Measurements from ENCODE around the gene STIM2. TPM values are rescaled to one million over a fixed set of nuclear protein-coding genes. Genes with fewer than 3 reads are reported as not detected.
"Not testable (repeated sequence)": the region's sequence is repeated elsewhere in the genome, so short reads cannot be mapped to it uniquely, and the experiment has no call there.

STIM2 gene
- total RNA-seq, 1 donor from 2014 or later = 22.5 TPM

DNA sequence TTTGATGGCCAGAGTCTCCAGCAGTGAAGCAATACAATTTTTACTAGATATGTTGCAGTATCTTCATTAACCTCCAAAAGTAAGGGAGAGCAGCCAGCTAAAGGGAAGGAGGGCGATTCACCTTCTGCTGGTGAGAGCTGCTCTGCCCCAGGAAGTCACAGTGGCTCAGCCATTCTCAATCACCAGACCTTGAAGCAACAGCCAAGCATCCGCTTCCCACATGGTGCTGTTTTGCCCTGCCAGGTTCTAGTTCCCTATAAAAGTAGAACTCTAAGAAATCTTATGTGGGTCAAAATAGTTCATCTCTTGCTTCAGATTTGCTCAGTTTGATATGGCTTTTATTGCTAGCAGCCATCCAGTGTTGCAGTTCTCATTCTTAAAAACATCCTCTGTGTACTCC is 166.8 kb downstream of the STIM2 start:
- no peak for DNase-seq (ENCODE audit: low spot score)

DNA sequence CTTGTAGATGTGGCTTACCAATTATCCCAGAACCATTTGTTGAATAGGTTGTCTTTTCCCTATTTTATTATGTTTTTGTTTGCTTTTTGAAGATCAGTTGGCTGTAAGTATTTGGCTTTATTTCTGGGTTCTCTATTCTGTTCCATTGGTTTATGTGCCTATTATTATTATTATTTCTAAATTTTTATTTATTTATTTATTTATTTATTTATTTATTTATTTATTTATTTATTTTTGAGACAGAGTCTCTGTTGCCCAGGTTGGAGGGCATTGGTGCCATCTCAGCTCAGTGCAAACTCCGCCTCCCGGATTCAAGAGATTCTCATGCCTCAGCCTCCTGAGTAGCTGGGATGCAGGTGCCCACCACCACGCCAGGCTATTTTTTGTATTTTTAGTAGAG is 174.5 kb downstream of the STIM2 start:
- DNase-seq (ENCODE audit: low spot score) = not testable (repeated sequence)

DNA sequence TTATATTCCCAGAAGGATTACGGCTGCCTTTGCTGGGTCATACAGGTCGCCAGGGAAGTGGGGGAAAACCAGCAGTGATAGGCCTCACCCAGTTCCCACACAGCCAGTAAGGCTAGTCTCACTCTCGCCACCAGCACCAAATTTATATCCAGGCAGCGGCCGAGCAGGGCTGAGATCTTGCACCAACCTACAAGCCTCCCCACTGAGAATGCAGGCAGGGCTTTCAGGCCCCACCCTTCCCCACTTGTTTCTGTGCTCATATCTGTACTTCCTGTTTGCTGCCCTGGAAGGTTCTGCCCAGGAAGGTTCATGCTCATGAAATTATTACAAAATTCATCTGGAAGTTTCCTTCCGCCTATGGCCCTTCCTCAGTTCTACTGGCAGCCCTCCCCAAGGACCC is 179.7 kb downstream of the STIM2 start:
- no peak for DNase-seq (ENCODE audit: low spot score)

GRCh38 chr4:27042411-27042810 is 181.8 kb downstream of the STIM2 start:
- DNase-seq (ENCODE audit: low spot score) = no peak

GRCh38 chr4:27043200-27043599 is 182.6 kb downstream of the STIM2 start:
- no peak for DNase-seq (ENCODE audit: low spot score)

DNA sequence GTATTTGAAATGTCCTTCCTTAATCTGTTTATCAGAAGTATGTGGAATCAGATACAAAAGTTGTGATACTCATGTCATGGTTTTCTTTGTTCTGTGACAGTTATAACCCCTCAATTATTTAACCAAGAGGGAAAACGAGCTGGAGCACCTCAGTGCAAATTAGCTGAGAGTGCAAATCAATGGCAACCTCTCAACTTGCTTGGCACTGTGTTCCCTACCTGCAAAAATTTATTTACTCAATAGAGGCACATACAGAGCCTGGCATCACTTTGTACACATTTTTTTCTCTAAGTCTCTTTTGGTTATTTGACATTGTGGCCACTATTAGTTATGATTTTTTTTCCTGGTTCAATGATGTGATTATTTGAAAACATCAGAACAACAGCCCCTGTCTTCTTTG is 186.2 kb downstream of the STIM2 start:
- no peak for DNase-seq (ENCODE audit: low spot score)

DNA sequence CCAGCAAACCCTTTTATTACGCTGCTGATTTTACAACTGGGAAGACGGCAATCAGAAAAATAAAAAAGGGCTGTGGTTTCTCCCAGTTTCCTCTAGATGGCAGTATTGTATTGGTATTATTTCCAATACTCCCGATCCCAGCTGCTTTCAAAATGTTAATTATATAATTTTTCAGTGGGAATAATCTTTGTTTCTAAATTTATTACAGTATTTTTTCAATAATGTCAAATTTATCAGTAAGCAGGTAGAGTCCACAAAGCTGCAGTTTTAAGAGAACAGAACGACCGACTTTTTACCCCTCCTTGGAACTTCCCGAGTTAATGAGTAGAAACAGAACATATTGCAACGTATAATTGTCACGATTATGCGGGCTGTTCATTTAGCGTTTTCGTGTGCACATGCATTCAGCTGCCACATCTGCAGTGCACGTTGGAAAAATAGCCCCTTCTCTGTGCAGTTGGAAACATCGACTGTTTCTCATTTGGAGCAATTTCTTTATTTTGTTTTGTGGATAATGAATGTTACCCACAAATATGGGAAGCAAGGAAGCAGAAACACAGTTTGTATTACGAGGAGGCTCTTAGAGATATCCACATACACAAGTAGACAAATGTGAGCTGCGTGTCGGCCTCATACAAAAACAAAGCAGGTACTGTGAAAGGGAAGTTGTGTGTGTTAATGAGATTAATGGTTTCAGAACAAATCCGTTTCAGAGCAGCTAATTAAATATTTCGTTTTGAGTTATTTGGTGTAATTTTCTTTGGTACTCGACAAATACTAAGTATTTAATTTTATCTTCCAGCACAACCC is 188.0 kb downstream of the STIM2 start:
- DNase-seq (ENCODE audit: low spot score) = no peak

- peak; percentile 55 for DNase-seq (ENCODE audit: low spot score)
Observed at GRCh38 chr4:27049239-27049829, 188.7 kb downstream of the STIM2 start.

GRCh38 chr4:27050731-27051130 is 190.1 kb downstream of the STIM2 start:
- DNase-seq (ENCODE audit: low spot score) = no peak

DNA sequence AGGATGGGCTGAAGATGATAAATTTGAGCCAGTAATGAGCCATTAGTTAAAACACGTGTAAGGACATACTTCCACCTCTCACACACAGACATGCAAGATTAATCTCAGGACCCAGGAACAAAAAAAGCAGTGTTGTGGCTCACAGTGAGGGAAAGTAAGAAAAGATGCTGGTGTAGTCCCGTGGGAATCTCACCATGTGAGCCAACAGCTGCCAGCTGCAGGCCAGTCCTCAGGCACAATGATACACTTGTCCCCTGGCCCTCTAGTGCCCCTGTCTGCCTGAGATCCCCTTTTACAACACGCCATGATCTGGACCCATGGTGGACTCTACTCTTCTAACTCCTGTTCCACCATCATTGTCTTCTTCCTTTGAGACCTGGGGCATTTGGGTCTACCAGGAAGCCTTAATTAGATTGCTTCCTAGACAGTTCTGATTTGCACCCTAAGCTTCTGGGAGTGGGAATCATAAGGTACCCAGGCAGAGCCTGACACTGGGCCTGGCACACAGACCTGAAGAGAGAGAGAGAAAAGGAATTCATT is 194.7 kb downstream of the STIM2 start:
- no peak for DNase-seq (ENCODE audit: low spot score)

DNA sequence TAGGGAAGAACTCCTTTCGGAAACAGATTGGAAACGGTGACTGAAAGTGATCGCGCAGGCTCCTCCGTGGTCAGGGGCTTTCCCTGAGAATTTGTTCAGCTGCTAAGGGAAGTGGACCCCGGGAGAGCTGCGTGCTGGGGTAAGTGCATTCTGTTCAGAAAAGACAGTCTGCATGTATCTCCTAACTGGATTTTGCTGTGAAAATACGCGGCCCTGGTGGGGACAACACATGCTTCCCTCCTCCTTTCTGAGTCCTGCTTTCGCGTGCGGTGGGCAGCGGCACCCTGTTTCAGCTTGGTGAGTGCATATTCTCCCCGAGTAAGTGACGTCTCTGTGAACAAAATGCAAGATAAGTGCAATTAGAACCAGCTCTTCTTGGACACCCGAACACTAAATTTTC is 195.6 kb downstream of the STIM2 start:
- no peak for DNase-seq (ENCODE audit: low spot score)

DNA sequence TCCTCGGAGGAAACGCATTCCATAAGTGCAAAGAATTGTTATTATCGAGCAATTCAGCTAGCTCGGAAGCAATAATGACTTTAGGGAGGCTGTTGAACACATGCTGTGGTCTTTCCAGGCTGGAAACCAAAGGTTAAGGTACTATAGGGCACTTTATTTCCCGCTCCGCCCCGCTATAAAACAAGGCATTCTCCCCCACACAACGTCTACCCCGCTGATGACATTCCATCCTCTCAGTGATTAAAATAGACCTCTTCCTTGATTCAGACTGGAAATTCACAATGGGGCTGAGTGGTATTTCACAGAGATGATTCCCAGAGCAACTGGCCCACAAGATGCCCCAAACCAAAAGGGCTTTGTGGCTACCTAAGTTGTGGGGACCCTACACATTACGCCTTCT is 196.4 kb downstream of the STIM2 start:
- DNase-seq (ENCODE audit: low spot score) = no peak

- DNase-seq (ENCODE audit: low spot score) = no peak
Observed at GRCh38 chr4:27057662-27058061, 197.0 kb downstream of the STIM2 start.

DNA sequence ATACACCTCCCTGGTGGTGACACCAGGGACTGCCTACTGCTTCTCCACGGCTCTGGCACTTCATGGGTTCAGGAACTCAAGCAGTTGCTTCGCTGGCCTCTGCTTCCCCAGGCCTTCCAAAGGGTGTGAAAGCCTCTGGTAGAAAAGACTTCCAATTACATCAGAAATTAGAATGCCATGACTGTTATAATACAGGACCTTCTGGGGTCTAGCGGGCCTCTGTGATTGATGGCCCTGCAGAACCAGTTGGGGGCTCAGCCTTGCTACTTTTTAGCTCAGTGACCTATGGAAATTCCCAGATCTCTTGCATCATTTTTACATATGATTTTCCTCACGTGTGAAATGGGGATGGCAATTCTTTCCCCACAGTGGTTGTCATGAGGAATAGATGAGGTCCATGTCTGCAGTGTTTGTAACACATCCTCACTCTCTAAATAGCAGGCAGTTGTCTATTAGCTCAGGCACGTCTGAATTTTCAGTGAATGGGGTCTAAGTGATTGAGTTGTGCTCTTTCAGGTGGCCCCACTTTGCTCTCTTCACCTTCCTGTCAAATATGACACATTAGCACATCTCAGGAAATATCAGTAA is 198.3 kb downstream of the STIM2 start:
- no peak for DNase-seq (ENCODE audit: low spot score)

DNA sequence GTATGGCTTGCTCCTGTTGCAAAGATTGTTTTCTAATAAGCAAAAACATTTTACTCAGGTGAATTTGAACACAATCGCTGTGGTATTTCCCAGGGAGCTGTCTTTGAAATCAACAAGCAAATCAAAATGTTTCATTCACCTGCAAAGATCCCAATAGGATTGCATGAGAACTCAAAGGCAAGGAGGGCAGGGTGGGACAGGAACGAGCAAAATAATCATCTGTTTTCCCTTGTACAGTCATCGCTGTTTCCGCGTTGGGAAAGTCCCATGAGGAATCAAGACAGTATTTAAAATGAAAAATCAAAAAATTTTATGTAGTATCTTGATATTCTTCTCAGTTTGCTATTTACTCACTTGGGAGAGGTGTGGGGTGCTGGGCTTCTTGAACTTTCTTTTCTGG is 198.8 kb downstream of the STIM2 start:
- DNase-seq (ENCODE audit: low spot score) = no peak

- no peak for DNase-seq (ENCODE audit: low spot score)
Observed at GRCh38 chr4:27062256-27062655, 201.6 kb downstream of the STIM2 start.

DNA sequence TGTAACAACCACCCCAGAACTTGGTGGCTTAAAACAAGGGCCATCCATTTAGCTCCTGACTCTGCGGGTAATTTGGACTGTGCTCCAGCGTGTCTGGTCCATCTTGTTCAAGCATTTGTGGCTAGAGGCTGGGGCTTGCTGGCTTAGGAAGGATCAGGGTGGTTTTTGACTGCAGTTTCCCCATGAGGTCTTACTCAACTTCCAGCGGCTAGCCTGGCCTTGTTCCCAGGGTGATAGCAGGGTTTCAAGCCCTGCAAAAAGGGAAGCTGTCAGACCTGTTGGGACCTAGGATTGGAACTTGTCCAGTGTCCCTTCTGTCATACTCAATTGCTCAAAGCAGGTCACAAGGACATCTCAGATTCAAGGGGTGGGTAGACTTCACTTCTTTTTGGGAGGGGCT is 205.9 kb downstream of the STIM2 start:
- no peak for DNase-seq (ENCODE audit: low spot score)

DNA sequence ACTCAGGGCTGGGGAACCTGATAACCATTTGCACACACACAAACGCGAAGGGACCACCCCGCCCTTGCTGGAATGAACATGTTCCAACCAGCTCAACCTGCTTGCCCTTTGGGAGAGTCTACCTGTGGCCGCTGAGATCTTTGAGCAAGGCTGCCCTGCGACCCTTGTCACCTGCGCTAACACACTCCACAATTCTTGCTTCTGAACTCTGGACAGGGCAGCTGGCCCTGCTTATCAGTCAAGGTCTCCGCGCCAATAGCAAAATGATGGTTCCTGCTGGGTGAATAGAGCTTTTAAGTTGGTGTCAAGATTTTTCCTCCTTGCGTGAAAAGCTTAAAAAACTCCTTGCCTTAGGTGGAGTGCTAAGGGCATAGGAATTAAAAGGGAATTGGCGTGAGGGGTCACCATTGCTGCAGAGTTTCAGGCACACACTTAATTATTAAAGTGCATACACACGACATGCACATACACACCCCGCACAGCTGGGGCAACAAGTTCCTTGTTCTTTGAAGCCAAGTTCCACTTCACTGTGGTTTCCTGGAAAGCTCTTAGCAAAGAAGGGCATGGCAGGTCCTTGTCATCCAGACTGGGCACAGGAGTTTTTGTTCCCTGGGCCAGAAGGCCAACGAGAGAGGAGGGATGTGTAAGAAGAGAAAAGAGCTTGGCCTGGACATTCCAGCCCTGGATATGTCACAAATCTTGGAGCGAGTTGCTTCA is 207.7 kb downstream of the STIM2 start:
- DNase-seq (ENCODE audit: low spot score) = no peak
